Medulla oblongata (tissue), 1 donor: ENCODE data around the gene MS4A2.
"Not testable (repeated sequence)": the region's sequence is repeated elsewhere in the genome, so short reads cannot be mapped to it uniquely, and the experiment has no call there.

Source experiments
- DNase-seq: peaks from one replicate; pipeline ENCODE4 v3.0.0-alpha.2; 2015; ENCODE audit errors: extremely low spot score

The MS4A2 gene

DNA sequence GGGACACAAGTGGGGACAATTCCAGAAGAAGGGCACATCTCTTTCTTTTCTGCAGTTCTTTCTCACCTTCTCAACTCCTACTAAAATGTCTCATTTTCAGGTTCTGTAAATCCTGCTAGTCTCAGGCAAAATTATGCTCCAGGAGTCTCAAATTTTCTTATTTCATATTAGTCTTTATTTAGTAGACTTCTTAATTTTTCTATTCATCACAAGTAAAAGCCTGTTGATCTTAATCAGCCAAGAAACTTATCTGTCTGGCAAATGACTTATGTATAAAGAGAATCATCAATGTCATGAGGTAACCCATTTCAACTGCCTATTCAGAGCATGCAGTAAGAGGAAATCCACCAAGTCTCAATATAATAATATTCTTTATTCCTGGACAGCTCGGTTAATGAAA is at the start of gene MS4A2:
Gene MS4A2, plus strand, starts transcription at position 301 of the 400 bp plus-strand sequence. CDS start 102 bp downstream, outside the sequence.
- no peak for DNase-seq

DNA sequence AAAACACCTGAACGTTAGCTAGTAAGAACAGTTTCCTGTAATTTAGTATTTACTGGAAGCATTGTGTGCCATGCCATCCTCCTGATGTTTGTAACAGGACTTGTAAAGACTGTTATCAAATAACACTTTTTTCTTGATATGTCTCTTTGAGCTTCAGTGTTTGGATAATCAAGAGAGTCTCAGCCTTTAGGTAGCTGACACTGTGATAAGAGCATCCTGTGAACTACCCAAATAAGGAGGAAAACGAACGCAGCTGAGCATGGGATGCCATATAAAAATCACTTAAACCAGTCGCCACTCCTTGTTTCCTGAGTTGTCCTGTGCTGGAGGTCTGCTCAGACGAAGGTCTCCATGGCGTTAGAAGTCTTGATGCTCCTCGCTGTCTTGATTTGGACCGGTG is 48.4 kb upstream of the MS4A2 start, which contains the start of gene OOSP2:
Gene OOSP2, plus strand, starts transcription at position 301 of the 400 bp plus-strand sequence. Its CDS starts 51 bp downstream, at position 352.
- no peak for DNase-seq

GRCh38 chr11:60050422-60050821 is 38.0 kb upstream of the MS4A2 start:
- DNase-seq: not testable (repeated sequence)

GRCh38 chr11:60050839-60051238 is 37.6 kb upstream of the MS4A2 start:
- DNase-seq: not testable (repeated sequence)

DNA sequence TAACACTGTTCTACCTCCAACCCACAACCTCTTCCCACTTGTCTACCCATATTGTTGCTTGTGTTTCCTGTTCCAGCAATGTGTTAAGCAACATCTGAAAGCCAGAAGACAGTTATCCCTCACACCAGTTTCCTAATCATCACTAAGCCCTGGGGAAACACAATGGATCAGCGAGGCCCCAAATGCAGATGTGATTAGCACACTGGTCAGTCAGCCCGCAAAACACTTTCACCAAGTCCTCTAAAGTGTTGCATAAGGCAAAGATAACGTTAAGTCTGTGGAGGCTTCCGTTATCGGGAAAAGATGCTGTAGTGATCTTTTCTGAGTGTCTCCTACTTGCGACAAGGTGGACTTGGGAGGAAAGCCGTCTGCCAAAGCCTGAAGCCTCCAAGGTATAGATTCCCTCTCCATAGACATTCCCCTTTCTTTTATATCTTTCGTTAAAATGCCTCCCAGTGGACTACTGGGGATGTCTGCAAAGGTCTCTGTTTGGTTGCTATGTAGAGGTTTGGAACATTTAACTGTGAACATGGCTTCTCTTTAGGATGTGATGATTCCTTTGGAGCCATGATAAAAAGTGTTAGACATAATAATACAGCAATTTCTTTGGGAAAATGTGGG is 32.0 kb upstream of the MS4A2 start, which contains the start of gene MS4A3:
Gene MS4A3, plus strand, starts transcription at position 317 of the 621 bp plus-strand sequence. CDS start 4,496 bp downstream, outside the sequence.
- DNase-seq: no peak

- DNase-seq: no peak
Observed at GRCh38 chr11:60059052-60059451, 29.4 kb upstream of the MS4A2 start.

GRCh38 chr11:60059521-60060240 is 28.8 kb upstream of the MS4A2 start:
- no peak for DNase-seq

GRCh38 chr11:60064111-60064510 is 24.4 kb upstream of the MS4A2 start:
- no peak for DNase-seq

GRCh38 chr11:60065801-60066200 is 22.7 kb upstream of the MS4A2 start:
- DNase-seq: no peak

DNA sequence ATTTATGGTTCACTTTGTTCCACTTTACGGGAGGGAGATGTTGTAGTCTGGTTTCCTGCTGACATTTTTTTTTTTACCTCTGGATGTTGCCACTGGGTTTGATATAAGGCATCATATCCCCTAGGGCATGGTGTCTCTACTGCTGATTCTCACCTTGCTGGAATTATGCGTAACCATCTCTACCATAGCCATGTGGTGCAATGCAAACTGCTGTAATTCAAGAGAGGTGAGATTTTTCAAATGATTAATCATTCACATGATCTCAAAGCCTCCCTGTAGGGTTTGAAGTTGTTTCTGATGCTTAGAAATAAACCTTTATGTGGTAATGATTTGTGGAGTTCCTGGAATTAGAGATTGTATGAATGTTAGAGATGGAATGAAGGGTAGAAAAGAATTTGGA is 19.0 kb upstream of the MS4A2 start:
- DNase-seq: no peak

GRCh38 chr11:60071644-60072043 is 16.8 kb upstream of the MS4A2 start:
- DNase-seq: not testable (repeated sequence)

GRCh38 chr11:60077216-60077817 is 11.1 kb upstream of the MS4A2 start:
- DNase-seq: no peak

- no peak for DNase-seq
Observed at GRCh38 chr11:60077981-60078380, 10.5 kb upstream of the MS4A2 start.

- no peak for DNase-seq
Observed at GRCh38 chr11:60078745-60079144, 9.7 kb upstream of the MS4A2 start.

DNA sequence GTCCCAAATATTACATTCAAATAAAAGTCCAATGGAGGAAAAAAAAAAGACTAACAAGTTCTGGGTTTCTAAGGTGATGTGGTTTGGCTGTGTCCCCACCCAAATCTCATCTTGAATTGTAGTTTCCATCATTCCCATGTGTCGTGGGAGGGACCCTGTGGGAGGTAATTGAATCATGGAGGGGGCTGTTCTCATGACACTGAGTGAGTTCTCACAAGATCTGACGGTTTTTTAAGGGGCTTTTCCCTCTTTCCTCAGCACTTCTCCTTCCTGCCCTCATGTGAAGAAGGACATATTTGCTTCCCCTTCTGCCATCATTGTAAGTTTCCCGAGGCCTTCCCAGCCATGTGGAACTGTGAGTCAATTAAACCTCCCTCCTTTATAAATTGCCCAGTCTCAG is 7.9 kb upstream of the MS4A2 start:
- no peak for DNase-seq

DNA sequence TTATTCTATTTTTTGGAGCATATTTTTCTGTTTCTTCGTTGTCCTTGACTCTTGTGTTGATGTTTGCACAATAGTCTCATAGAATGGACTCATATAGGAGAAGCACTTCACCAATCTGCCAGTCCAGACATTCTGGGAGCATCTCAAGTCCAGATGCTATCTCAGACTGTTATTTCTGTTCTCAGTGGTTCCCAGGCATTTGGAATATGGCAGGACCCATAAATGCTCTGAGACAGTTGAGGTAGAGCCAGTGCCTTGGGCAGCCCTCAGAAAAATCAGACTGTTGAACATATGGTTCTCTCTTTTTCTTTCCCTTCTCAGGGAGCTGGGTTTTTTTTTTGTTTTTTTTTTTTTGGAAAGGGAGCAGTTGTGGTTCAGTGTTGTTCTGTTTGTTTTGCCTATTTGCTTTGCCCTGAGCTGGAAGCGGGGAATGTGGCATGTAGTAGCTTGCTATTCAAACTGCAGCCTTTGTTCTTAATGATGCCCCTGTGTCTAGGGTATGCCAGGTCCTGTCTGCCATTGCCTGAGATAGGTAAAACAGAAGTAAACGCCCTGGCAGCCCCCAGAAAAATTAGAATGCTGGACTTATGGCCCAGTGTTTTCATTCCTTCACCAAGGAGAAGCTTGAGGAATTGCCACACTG is 3.7 kb upstream of the MS4A2 start:
- no peak for DNase-seq

- DNase-seq: no peak
Observed at GRCh38 chr11:60085909-60086308, 2.6 kb upstream of the MS4A2 start.

DNA sequence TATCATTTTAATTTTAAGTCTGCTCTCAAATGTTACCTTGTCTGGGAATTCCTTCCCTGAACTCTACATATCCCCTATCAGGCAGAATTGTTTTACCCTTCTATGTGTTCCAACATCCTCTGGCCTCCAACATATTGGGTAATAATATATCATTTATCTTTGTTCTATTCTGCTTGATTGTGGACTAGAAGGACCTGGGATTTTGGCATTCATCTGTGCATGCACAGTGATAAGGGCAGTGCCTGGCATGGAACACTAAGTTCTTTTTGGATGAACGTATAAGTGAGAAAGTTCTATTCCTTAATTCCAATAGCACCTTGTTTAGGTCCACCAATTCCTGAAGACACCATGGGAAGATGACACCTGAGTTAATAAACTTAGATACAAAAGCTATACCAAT is 1.2 kb upstream of the MS4A2 start:
- no peak for DNase-seq

DNA sequence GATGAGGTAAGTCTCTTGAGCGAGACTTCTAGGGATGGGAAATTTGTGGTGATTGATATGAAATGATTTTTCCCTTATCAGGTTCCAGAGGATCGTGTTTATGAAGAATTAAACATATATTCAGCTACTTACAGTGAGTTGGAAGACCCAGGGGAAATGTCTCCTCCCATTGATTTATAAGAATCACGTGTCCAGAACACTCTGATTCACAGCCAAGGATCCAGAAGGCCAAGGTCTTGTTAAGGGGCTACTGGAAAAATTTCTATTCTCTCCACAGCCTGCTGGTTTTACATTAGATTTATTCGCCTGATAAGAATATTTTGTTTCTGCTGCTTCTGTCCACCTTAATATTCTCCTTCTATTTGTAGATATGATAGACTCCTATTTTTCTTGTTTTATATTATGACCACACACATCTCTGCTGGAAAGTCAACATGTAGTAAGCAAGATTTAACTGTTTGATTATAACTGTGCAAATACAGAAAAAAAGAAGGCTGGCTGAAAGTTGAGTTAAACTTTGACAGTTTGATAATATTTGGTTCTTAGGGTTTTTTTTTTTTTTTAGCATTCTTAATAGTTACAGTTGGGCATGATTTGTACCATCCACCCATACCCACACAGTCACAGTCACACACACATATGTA is 7.1 kb downstream of the MS4A2 start:
- no peak for DNase-seq

DNA sequence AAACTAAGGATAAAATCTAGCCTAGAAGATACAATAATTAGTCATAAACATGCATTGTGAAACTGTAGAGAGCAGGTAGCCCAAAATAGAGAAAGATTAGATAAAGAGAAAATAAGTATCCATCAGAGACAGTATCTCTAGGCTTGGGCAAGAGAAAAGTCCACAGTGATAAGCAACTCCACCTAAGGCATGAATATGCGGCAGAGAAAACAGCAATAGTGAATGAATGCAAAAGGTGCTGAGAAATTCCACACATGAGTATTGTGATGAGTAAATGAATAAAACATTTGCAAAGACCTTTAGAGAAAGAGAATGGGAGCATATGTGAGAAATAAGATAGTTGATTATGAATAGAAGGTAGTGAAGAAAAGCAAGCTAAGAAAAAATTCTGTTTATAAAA is 8.7 kb downstream of the MS4A2 start:
- DNase-seq: no peak

- no peak for DNase-seq
Observed at GRCh38 chr11:60098508-60098907, 10.0 kb downstream of the MS4A2 start.

- no peak for DNase-seq
Observed at GRCh38 chr11:60100516-60100915, 12.1 kb downstream of the MS4A2 start.
